Measurements from ENCODE around the gene SLC35F3. TPM values are rescaled to one million over a fixed set of nuclear protein-coding genes. Genes with fewer than 3 reads are reported as not detected.

The SLC35F3 gene
- total RNA-seq, 1 experiment from 2014 or later: not detected

DNA sequence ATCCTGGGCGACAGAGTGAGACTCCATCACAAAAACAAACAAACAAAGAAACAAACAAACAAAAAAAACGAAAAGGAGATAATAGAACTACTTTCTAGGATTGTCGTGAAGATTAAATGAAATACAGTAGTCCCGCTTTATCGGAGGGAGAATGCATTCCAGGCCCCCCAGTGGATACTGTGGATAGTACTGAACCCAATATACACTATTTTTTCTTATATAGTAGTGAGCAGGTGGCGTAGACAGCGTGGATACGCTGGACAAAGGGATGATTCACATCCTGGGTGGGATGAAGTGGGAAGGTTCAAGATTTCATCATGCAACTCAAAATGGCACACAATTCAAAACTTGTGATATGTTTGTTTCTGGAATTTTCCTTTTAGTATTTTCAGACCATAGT, 8.0 kb downstream of the SLC35F3 start:
- DNase-seq: no peak
- Mint-ChIP-seq H3K4me1 (ENCODE audit: low read depth, unreplicated experiment) (no peaks in the 10 kb centered on the region), H3K27me3 (ENCODE audit: insufficient read depth, unreplicated experiment) (peaks cover 8% of the 10 kb centered on the region), H3K4me3 (ENCODE audit: unreplicated experiment) (no peak overlapping the region), H3K36me3 (ENCODE audit: insufficient read depth, unreplicated experiment) (no peaks in the 10 kb centered on the region), H3K9me3 (ENCODE audit: unreplicated experiment) (peaks cover 11% of the 10 kb centered on the region), H3K27ac (ENCODE audit: unreplicated experiment) (no peak overlapping the region)
- Histone ChIP-seq H3K4me3 (ENCODE audit: low read depth, low read length) (no peak overlapping the region), H3K27me3 (replicated peaks; ENCODE audit: control insufficient read depth, insufficient read depth, low read length) (no peaks in the 10 kb centered on the region), H3K9me3 (no peaks in the 10 kb centered on the region; the same call in 1 of the 2 replicates), H3K36me3 (ENCODE audit: control insufficient read depth, insufficient read depth, low read length) (no peaks in the 10 kb centered on the region), H3K4me1 (no peaks in the 10 kb centered on the region)
- TF ChIP-seq, protein P1, sequence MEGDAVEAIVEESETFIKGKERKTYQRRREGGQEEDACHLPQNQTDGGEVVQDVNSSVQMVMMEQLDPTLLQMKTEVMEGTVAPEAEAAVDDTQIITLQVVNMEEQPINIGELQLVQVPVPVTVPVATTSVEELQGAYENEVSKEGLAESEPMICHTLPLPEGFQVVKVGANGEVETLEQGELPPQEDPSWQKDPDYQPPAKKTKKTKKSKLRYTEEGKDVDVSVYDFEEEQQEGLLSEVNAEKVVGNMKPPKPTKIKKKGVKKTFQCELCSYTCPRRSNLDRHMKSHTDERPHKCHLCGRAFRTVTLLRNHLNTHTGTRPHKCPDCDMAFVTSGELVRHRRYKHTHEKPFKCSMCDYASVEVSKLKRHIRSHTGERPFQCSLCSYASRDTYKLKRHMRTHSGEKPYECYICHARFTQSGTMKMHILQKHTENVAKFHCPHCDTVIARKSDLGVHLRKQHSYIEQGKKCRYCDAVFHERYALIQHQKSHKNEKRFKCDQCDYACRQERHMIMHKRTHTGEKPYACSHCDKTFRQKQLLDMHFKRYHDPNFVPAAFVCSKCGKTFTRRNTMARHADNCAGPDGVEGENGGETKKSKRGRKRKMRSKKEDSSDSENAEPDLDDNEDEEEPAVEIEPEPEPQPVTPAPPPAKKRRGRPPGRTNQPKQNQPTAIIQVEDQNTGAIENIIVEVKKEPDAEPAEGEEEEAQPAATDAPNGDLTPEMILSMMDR (IDR thresholded peaks at IDR 0.05; ENCODE audit: insufficient read depth in 1 of 2, low read depth in 1 of 2, low read length in 1 of 2, severe bottlenecking in 1 of 2, unreplicated experiment in 1 of 2): no peak
- intact Hi-C loops (cut with micrococcal nuclease; ENCODE audit: unreplicated experiment): no loop called here
- BruUV-seq (replicated peaks): no TSS peak
- ChIA-PET CTCF (no interaction called here), POLR2A (no interaction called here)

DNA sequence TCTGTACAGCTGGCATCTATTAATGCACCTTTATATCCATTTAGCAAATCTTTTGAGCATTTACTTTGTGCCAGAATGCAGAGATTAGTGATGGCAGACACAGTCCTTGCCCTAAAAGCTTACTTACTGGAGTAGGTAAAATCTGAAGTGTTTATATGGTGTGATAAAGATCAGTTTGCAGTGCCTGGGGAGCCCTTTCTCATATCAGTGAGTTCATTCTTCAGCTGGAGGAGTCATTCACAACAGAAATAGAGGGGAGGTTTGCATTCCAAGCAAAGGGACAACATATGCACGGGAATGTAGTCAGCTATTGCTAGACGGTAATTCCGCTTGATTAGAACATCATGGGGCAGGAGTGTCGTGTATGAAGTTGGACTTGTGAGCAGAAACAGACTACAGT, 8.4 kb downstream of the SLC35F3 start:
- H3K9me3 ChIP-seq: no peaks in the 10 kb centered on the region; the same call in 1 of the 2 replicates
- Mint-ChIP-seq H3K27me3 (ENCODE audit: insufficient read depth, unreplicated experiment) (peaks cover 8% of the 10 kb centered on the region), H3K9me3 (ENCODE audit: unreplicated experiment) (peaks cover 11% of the 10 kb centered on the region), H3K4me3 (ENCODE audit: unreplicated experiment) (no peak overlapping the region), H3K36me3 (ENCODE audit: insufficient read depth, unreplicated experiment) (no peaks in the 10 kb centered on the region), H3K27ac (ENCODE audit: unreplicated experiment) (no peak overlapping the region), H3K4me1 (ENCODE audit: low read depth, unreplicated experiment) (no peaks in the 10 kb centered on the region)
- H3K4me3 ChIP-seq (ENCODE audit: low read depth, low read length): no peak overlapping the region
- no TSS peak for BruUV-seq (replicated peaks)
- intact Hi-C loops (cut with micrococcal nuclease; ENCODE audit: unreplicated experiment): no loop called here
- DNase-seq: no peak
- TF ChIP-seq, protein P1 (IDR thresholded peaks at IDR 0.05; ENCODE audit: insufficient read depth in 1 of 2, low read depth in 1 of 2, low read length in 1 of 2, severe bottlenecking in 1 of 2, unreplicated experiment in 1 of 2): no peak
- H3K4me1 ChIP-seq: no peaks in the 10 kb centered on the region
- no peaks in the 10 kb centered on the region for H3K27me3 ChIP-seq (replicated peaks; ENCODE audit: control insufficient read depth, insufficient read depth, low read length)
- ChIA-PET CTCF (no interaction called here), POLR2A (no interaction called here)
- H3K36me3 ChIP-seq (ENCODE audit: control insufficient read depth, insufficient read depth, low read length): no peaks in the 10 kb centered on the region

DNA sequence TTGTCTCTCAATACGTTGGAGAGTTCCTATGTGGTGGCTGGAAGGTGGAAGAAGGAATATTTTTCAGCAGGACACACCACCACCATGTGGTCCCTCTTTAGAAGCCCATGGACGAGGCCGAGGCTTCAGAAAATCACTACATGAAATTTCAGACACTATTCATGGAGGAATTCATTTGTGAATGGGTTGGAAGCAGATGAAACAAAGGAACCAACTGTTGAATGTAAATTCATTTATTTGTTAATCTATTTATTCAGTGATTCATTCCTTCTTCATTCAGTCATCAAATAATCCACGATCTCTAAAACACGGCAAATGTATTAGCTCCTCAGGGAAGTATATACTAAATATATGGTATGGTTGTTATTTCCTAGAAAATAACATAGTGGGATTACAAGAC, 12.2 kb downstream of the SLC35F3 start:
- ChIA-PET CTCF (no interaction called here), POLR2A (no interaction called here)
- TF ChIP-seq, protein P1 (IDR thresholded peaks at IDR 0.05; ENCODE audit: insufficient read depth in 1 of 2, low read depth in 1 of 2, low read length in 1 of 2, severe bottlenecking in 1 of 2, unreplicated experiment in 1 of 2): no peak
- Mint-ChIP-seq H3K4me1 (ENCODE audit: low read depth, unreplicated experiment) (no peaks in the 10 kb centered on the region), H3K9me3 (ENCODE audit: unreplicated experiment) (peaks cover 11% of the 10 kb centered on the region), H3K4me3 (ENCODE audit: unreplicated experiment) (no peak overlapping the region), H3K27ac (ENCODE audit: unreplicated experiment) (no peak overlapping the region), H3K27me3 (ENCODE audit: insufficient read depth, unreplicated experiment) (peaks cover 6% of the 10 kb centered on the region), H3K36me3 (ENCODE audit: insufficient read depth, unreplicated experiment) (no peaks in the 10 kb centered on the region)
- H3K27me3 ChIP-seq (replicated peaks; ENCODE audit: control insufficient read depth, insufficient read depth, low read length): no peaks in the 10 kb centered on the region
- intact Hi-C loops (cut with micrococcal nuclease; ENCODE audit: unreplicated experiment): no loop called here
- no peaks in the 10 kb centered on the region for H3K4me1 ChIP-seq
- no peak for DNase-seq
- H3K36me3 ChIP-seq (ENCODE audit: control insufficient read depth, insufficient read depth, low read length): no peaks in the 10 kb centered on the region
- H3K9me3 ChIP-seq: no peaks in the 10 kb centered on the region; the same call in 1 of the 2 replicates
- H3K4me3 ChIP-seq (ENCODE audit: low read depth, low read length): no peak overlapping the region
- no TSS peak for BruUV-seq (replicated peaks)
